GM23338 (cell line): ENCODE measurements around the gene S100A8. TPM values are rescaled to one million over a fixed set of nuclear protein-coding genes. Genes with fewer than 3 reads are reported as not detected.

Experiments
- ATAC-seq: fragments of 200-7000 bp; cut with Tn5 transposase; 3 replicates; pipeline ENCODE4 v1.9.1; 2020
- DNase-seq: peaks from one replicate; pipeline ENCODE4 v3.0.0-alpha.2; 2015; ENCODE audit warnings: low spot score
- H2AFZ ChIP-seq: fragments of 200-600 bp; sonication (generic); 2 replicates; pipeline ENCODE4 v1.8.0; 2016; ENCODE audit warnings: antibody characterized with exemption, mild to moderate bottlenecking, moderate library complexity
- H3F3A ChIP-seq: fragments of 200-600 bp; sonication (generic); replicated peaks from 2 replicates; pipeline ENCODE4 v1.8.0; 2017; ENCODE audit warnings: antibody characterized with exemption, mixed run types, low read depth
- H3K27ac ChIP-seq: fragments of 200-600 bp; sonication (generic); 2 replicates; pipeline ENCODE4 v1.6.1; 2016; ENCODE audit warnings: low read depth
- H3K27me3 ChIP-seq: fragments of 200-600 bp; sonication (generic); 2 replicates; pipeline ENCODE4 v1.8.0; 2016; ENCODE audit warnings: mild to moderate bottlenecking, mixed run types, moderate library complexity; ENCODE audit not compliant: insufficient read depth
- H3K36me3 ChIP-seq: fragments of 200-600 bp; sonication (generic); 2 replicates; pipeline ENCODE4 v1.8.0; 2016; ENCODE audit warnings: mild to moderate bottlenecking; ENCODE audit not compliant: insufficient read depth
- H3K4me1 ChIP-seq: fragments of 200-600 bp; sonication (generic); 2 replicates; pipeline ENCODE4 v1.8.0; 2016; ENCODE audit warnings: mild to moderate bottlenecking, moderate library complexity; ENCODE audit not compliant: insufficient read depth
- H3K4me2 ChIP-seq: fragments of 200-600 bp; sonication (generic); 2 replicates; pipeline ENCODE4 v1.7.1; 2017; ENCODE audit warnings: mixed run types
- H3K4me3 ChIP-seq: fragments of 200-600 bp; sonication (generic); 2 replicates; pipeline ENCODE4 v1.6.1; 2016; ENCODE audit warnings: mixed run types
- H3K79me2 ChIP-seq: fragments of 200-600 bp; sonication (generic); replicated peaks from 2 replicates; pipeline ENCODE4 v1.8.0; 2017; ENCODE audit warnings: mild to moderate bottlenecking; ENCODE audit not compliant: insufficient read depth
- H3K9me2 ChIP-seq: fragments of 200-600 bp; sonication (generic); 2 replicates; pipeline ENCODE4 v1.8.0; 2017; ENCODE audit not compliant: insufficient read depth
- H4K20me1 ChIP-seq: fragments of 200-600 bp; sonication (generic); replicated peaks from 2 replicates; pipeline ENCODE4 v1.8.0; 2017; ENCODE audit warnings: mild to moderate bottlenecking; ENCODE audit not compliant: insufficient read depth
- H3K27ac Mint-ChIP-seq: 2 replicates; pipeline ENCODE4 v1.8.0; 2020; ENCODE audit warnings: inconsistent platforms, mild to moderate bottlenecking, moderate library complexity, mixed read lengths
- H3K27me3 Mint-ChIP-seq: 3 replicates; pipeline ENCODE4 v1.8.0; 2022; ENCODE audit warnings: low read depth, mild to moderate bottlenecking, moderate library complexity, mixed read lengths, inconsistent platforms; ENCODE audit not compliant: insufficient read depth, poor library complexity
- H3K36me3 Mint-ChIP-seq: 3 replicates; pipeline ENCODE4 v1.8.0; 2021; ENCODE audit warnings: low read depth, mild to moderate bottlenecking, inconsistent platforms, moderate library complexity, mixed read lengths
- H3K4me1 Mint-ChIP-seq: 3 replicates; pipeline ENCODE4 v1.8.0; 2020; ENCODE audit warnings: mild to moderate bottlenecking, inconsistent platforms, mixed read lengths
- H3K4me3 Mint-ChIP-seq: 3 replicates; pipeline ENCODE4 v1.8.0; 2021; ENCODE audit warnings: moderate library complexity, mild to moderate bottlenecking, inconsistent platforms, mixed read lengths
- H3K9me3 Mint-ChIP-seq: 3 replicates; pipeline ENCODE4 v1.8.0; 2020; ENCODE audit warnings: moderate library complexity, mild to moderate bottlenecking, inconsistent platforms, mixed read lengths
- CREB1 ChIP-seq: fragments of 250-450 bp; sonication (Bioruptor Pico); IDR thresholded peaks from 2 replicates; pipeline ENCODE4 v1.5.0; 2020; ENCODE audit warnings: low read depth, mild to moderate bottlenecking, moderate library complexity
- CTCF ChIP-seq, 2 experiments: fragments of 200-600 bp in 1 of 2; sonication (generic) in 1 of 2; conservative IDR thresholded peaks; 2 replicates each; pipeline versions ENCODE4 v1.5.1 to v1.6.1; 2016 to 2017; ENCODE audit warnings: antibody characterized with exemption in 2 of 2, low read depth in 2 of 2, mild to moderate bottlenecking in 2 of 2, moderate library complexity in 1 of 2
- ETS1 ChIP-seq: IDR thresholded peaks from 2 replicates; pipeline ENCODE4 v1.6.1; 2016; ENCODE audit warnings: antibody characterized with exemption
- EZH2 ChIP-seq: fragments of 200-600 bp; sonication (generic); IDR thresholded peaks from one replicate; pipeline ENCODE4 v1.8.0; 2017; ENCODE audit warnings: antibody characterized with exemption, mild to moderate bottlenecking, low read depth; ENCODE audit not compliant: unreplicated experiment
- EZH2phosphoT487 ChIP-seq: fragments of 200-600 bp; sonication (generic); IDR thresholded peaks from one replicate; pipeline ENCODE4 v1.8.1; 2018; ENCODE audit warnings: antibody characterized with exemption; ENCODE audit not compliant: unreplicated experiment
- JUNB ChIP-seq: IDR thresholded peaks from one replicate; pipeline ENCODE4 v1.6.1; 2016; ENCODE audit warnings: antibody characterized with exemption; ENCODE audit not compliant: unreplicated experiment
- NANOG ChIP-seq: IDR thresholded peaks from 2 replicates; pipeline ENCODE4 v1.6.1; 2016; ENCODE audit warnings: antibody characterized with exemption, borderline replicate concordance
- POLR2AphosphoS5 ChIP-seq: IDR thresholded peaks from 2 replicates; pipeline ENCODE4 v1.6.1; 2016; ENCODE audit warnings: antibody characterized with exemption, low read depth
- REST ChIP-seq: IDR thresholded peaks from one replicate; pipeline ENCODE4 v1.6.1; 2018; ENCODE audit warnings: antibody characterized with exemption; ENCODE audit not compliant: unreplicated experiment
- STAT1 ChIP-seq: IDR thresholded peaks from one replicate; pipeline ENCODE4 v1.6.1; 2016; ENCODE audit warnings: antibody characterized with exemption; ENCODE audit not compliant: unreplicated experiment
- ZNF114 ChIP-seq: fragments of 250-450 bp; sonication (Bioruptor Pico); IDR thresholded peaks from 2 replicates; pipeline ENCODE4 v1.5.0; 2020; ENCODE audit warnings: mild to moderate bottlenecking, moderate library complexity
- ZNF331 ChIP-seq: fragments of 250-450 bp; sonication (Bioruptor Pico); IDR thresholded peaks from 2 replicates; pipeline ENCODE4 v1.5.0; 2020; ENCODE audit warnings: low read depth, mild to moderate bottlenecking, moderate library complexity
- ZNF462 ChIP-seq: fragments of 250-450 bp; sonication (Bioruptor Pico); IDR thresholded peaks from 2 replicates; pipeline ENCODE4 v1.5.0; 2020; ENCODE audit warnings: mild to moderate bottlenecking, moderate library complexity
- polyA plus RNA-seq: library from polyadenylated mRNA; unstranded; fragments of >200 nt; fragmentation: Nextera tagmentation; extraction: Ambion mirVana; gene quantifications from 2 replicates; pipeline ENCODE4 v1.2.1, GENCODE V29; 2016
- total RNA-seq: library from RNA; depleted of rRNA; stranded (reverse); fragments of >200 nt; shearing (Covaris generic); gene quantifications from 2 replicates; pipeline ENCODE4 v1.2.3, GENCODE V29; 2014

The S100A8 gene
- total and polyA plus RNA-seq, 2 experiments from 2014 or later = not detected

- Mint-ChIP-seq H3K9me3 (no peaks in the 10 kb centered on the region), H3K36me3 (no peaks in the 10 kb centered on the region), H3K4me1 (no peaks in the 10 kb centered on the region), H3K27me3 (no peaks in the 10 kb centered on the region), H3K27ac (no peak overlapping the region), H3K4me3 (no peak overlapping the region)
- no peaks in the 10 kb centered on the region for H3K4me1 ChIP-seq
- TF ChIP-seq NANOG (no peak), CTCF (conservative IDR thresholded peaks at IDR 0.05; ENCODE audit: low read depth in 2 of 2) (no peak), ZNF114 (CRISPR knock-in tag) (no peak), ZNF331 (CRISPR knock-in tag) (no peak), JUNB (no peak), REST (no peak), EZH2 (no peak), POLR2AphosphoS5 (no peak), EZH2phosphoT487 (no peak), STAT1 (no peak), ETS1 (no peak), ZNF462 (CRISPR knock-in tag) (no peak), CREB1 (CRISPR knock-in tag) (no peak)
- no peak overlapping the region for H3K4me3 ChIP-seq
- H3K27me3 ChIP-seq = no peaks in the 10 kb centered on the region
- no peaks in the 10 kb centered on the region for H3F3A ChIP-seq
- DNase-seq = no peak
- H3K4me2 ChIP-seq = no peak overlapping the region
- no peaks in the 10 kb centered on the region for H3K36me3 ChIP-seq
- no peak overlapping the region; the same call in 1 of the 2 replicates for H2AFZ ChIP-seq
- no peak for ATAC-seq
- H3K79me2 ChIP-seq = no peaks in the 10 kb centered on the region
- H4K20me1 ChIP-seq = no peaks in the 10 kb centered on the region
- no peak overlapping the region for H3K27ac ChIP-seq
- H3K9me2 ChIP-seq = peaks cover 7% of the 10 kb centered on the region; the same call in 1 of the 2 replicates
Measured at GRCh38 chr1:153380711-153381110, 10.2 kb downstream of the S100A8 start.
